GM12878 (cell line): ENCODE measurements around the gene NUB1. TPM values are rescaled to one million over a fixed set of nuclear protein-coding genes. Genes with fewer than 3 reads are reported as not detected.

Experiments
- CEBPZ ChIP-seq: fragments of 150-350 bp; IDR thresholded peaks from 2 replicates; pipeline ENCODE4 v1.6.1; 2016; ENCODE audit warnings: low read depth, low read length
- EGR1 ChIP-seq, 2 experiments: IDR thresholded peaks; 1 replicate in 1 of 2; 2 replicates in 1 of 2; pipeline ENCODE4 v1.6.1; 2011 to 2012; ENCODE audit warnings: low read depth in 2 of 2, low read length in 2 of 2, borderline replicate concordance in 1 of 2, mild to moderate bottlenecking in 1 of 2, moderate library complexity in 1 of 2
- MXI1 ChIP-seq: fragments of 150-350 bp; IDR thresholded peaks from 2 replicates; pipeline ENCODE4 v1.6.1; 2011; ENCODE audit warnings: low read depth, mild to moderate bottlenecking, inconsistent platforms, low read length, improper control_type of control experiment
- RB1 ChIP-seq: fragments of 450-650 bp; formaldehyde crosslinking; IDR thresholded peaks from 2 replicates; pipeline ENCODE4 v1.6.1; 2017; ENCODE audit warnings: mild to moderate bottlenecking, borderline replicate concordance
- RFX5 ChIP-seq: IDR thresholded peaks from 2 replicates; pipeline ENCODE4 v1.6.1; 2011; ENCODE audit warnings: low read depth, low read length, improper control_type of control experiment
- SIN3A ChIP-seq: IDR thresholded peaks from 2 replicates; pipeline ENCODE4 v1.6.1; 2012; ENCODE audit warnings: low read depth, low read length, improper control_type of control experiment
- STAT1 ChIP-seq: fragments of 450-650 bp; conservative IDR thresholded peaks from 2 replicates; pipeline ENCODE4 v1.6.1; 2014; ENCODE audit warnings: antibody characterized with exemption, mild to moderate bottlenecking
- TARDBP ChIP-seq: IDR thresholded peaks from 2 replicates; pipeline ENCODE4 v1.6.1; 2016; ENCODE audit warnings: borderline replicate concordance
- USF1 ChIP-seq: IDR thresholded peaks from 2 replicates; pipeline ENCODE4 v1.6.1; 2011; ENCODE audit warnings: borderline replicate concordance, low read depth, mild to moderate bottlenecking, moderate library complexity, mixed read lengths, low read length; ENCODE audit not compliant: insufficient read depth; ENCODE audit errors: extremely low read length
- ZNF274 ChIP-seq: IDR thresholded peaks from one replicate; pipeline ENCODE4 v1.8.0; 2011; ENCODE audit not compliant: insufficient read length, insufficient read depth
- ZNF592 ChIP-seq: fragments of 450-650 bp; IDR thresholded peaks from 2 replicates; pipeline ENCODE4 v1.6.1; 2017; ENCODE audit warnings: mild to moderate bottlenecking, moderate library complexity
- ZNF687 ChIP-seq: fragments of 450-650 bp; IDR thresholded peaks from 2 replicates; pipeline ENCODE4 v1.6.1; 2017; ENCODE audit warnings: mild to moderate bottlenecking, moderate library complexity
- polyA plus RNA-seq, 11 experiments: library from polyadenylated mRNA; depleted of rRNA in 4 of 11; unstranded in 6 of 11; stranded (reverse) in 5 of 11; fragments of >200 nt; fragmentation: Nextera tagmentation in 4 of 11; fragmentation: Illumina TruSeq in 1 of 11; extraction: Ambion mirVana in 4 of 11; extraction: Trizol in 1 of 11; gene quantifications; 1 replicate in 1 of 11; 2 replicates in 10 of 11; pipeline versions ENCODE4 v1.2.1 to v1.2.3, GENCODE V29; 2011 to 2016; ENCODE audit warnings: inconsistent platforms in 2 of 11, missing spikeins in 2 of 11, low read depth in 1 of 11
- total RNA-seq, 4 experiments: library from RNA; depleted of rRNA in 3 of 4; stranded (reverse); fragments of >200 nt in 3 of 4; fragmentation: Illumina TruSeq in 1 of 4; extraction: Trizol in 1 of 4; gene quantifications; 2 replicates each; pipeline versions ENCODE4 v1.2.1 to v1.2.3, GENCODE V29; 2013 to 2021
- TF ChIP-seq, protein P1 (sequence below): IDR thresholded peaks from 2 replicates; pipeline ENCODE4 v1.6.1; 2011; ENCODE audit warnings: borderline replicate concordance, low read depth, mild to moderate bottlenecking, moderate library complexity, low read length; ENCODE audit not compliant: insufficient read depth, poor library complexity, severe bottlenecking

The NUB1 gene
- total and polyA plus RNA-seq, 10 of the 15 experiments (the other 5 are each of a cell fraction or from before 2014, with no cell fraction given): 24.1 to 102 (median 49.0) TPM

- TF ChIP-seq CEBPZ: no peak
- no peak for TF ChIP-seq TARDBP
- TF ChIP-seq STAT1: no peak
- TF ChIP-seq, protein P1, sequence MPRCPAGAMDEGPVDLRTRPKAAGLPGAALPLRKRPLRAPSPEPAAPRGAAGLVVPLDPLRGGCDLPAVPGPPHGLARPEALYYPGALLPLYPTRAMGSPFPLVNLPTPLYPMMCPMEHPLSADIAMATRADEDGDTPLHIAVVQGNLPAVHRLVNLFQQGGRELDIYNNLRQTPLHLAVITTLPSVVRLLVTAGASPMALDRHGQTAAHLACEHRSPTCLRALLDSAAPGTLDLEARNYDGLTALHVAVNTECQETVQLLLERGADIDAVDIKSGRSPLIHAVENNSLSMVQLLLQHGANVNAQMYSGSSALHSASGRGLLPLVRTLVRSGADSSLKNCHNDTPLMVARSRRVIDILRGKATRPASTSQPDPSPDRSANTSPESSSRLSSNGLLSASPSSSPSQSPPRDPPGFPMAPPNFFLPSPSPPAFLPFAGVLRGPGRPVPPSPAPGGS: no peak
- TF ChIP-seq USF1: no peak
- peak; percentile 88; the same call in 1 of the 2 replicates for TF ChIP-seq ZNF592
- TF ChIP-seq ZNF274: no peak
- no peak for TF ChIP-seq RB1
- TF ChIP-seq MXI1: peak; percentile 52; the same call in 1 of the 2 replicates
- no peak for TF ChIP-seq ZNF687
- no peak for TF ChIP-seq EGR1 (IDR thresholded peaks at IDR 0.05; ENCODE audit: borderline replicate concordance in 1 of 2, low read depth in 2 of 2, low read length in 2 of 2)
- no peak for TF ChIP-seq RFX5
- no peak for TF ChIP-seq SIN3A
Observed at GRCh38 chr7:151342102-151342646, 562 bp downstream of the NUB1 start (continued).
